IPS DF 4.7 (cell line): ENCODE data around the gene XXYLT1.

Experiments
- DNase-seq: peaks from one replicate; pipeline ENCODE4 v3.0.0-alpha.2; 2013; ENCODE audit warnings: low spot score; ENCODE audit errors: extremely low read depth

The XXYLT1 gene

DNA sequence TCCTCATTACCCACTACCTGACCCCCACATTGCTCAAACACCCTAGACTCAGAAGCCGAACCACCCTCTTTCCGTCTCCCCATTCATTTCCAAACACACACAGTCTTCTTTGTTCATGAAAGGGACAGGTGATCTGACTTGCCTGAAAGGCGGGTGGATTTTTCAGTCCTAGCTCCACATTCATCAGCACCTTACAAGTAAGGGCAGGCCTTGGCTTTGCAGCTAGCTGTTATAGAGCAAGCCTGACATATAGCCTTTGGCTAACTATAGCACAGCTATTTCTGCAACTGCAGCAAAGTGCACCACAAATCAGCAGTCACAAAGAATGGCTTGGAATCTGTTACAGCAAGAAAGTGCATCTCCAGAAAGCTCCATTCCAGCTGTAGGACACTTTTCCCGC, 139.8 kb downstream of the XXYLT1 start:
- DNase-seq, result no peak

DNA sequence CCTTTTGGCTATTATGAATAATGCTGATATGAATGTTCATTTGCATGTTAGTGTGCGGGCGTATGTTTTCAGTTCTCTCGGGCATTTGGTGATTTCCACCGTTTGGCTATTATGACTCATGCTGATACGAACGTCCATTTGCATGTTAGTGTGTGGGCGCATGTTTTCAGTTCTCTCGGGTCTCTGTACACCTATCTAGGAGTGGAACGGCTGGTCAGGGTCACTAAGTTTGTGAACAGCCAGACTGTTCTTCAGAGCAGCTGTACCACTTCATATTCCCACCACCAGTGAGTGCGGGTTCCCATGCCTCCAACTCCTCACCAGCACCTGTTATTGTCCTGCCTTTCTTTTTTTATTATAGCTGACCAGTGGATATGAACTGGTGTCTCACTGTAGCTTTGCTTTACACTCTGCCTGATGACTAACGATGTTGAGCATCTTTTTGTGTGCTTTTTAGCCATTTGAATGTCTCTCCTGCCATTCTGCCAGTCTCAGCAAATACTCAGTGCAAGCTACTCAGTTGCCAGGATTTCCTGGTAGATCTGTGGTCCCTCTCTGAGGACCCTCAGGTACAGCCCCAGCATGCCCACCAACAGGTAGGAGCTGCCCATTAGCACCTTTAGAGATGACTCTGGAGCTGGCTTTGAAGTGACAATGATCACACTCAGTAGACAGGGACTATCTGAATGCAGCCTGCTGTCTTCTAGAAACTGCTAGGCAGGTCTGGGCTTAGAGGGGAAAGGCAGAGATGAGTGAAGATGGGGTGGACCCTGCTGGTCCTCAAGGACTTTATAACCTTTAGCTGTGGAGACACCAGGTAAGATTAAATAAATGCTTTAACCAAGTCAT, 141.1 kb downstream of the XXYLT1 start:
- no peak for DNase-seq

GRCh38 chr3:195129072-195129643, 141.8 kb downstream of the XXYLT1 start:
- no peak for DNase-seq

DNA sequence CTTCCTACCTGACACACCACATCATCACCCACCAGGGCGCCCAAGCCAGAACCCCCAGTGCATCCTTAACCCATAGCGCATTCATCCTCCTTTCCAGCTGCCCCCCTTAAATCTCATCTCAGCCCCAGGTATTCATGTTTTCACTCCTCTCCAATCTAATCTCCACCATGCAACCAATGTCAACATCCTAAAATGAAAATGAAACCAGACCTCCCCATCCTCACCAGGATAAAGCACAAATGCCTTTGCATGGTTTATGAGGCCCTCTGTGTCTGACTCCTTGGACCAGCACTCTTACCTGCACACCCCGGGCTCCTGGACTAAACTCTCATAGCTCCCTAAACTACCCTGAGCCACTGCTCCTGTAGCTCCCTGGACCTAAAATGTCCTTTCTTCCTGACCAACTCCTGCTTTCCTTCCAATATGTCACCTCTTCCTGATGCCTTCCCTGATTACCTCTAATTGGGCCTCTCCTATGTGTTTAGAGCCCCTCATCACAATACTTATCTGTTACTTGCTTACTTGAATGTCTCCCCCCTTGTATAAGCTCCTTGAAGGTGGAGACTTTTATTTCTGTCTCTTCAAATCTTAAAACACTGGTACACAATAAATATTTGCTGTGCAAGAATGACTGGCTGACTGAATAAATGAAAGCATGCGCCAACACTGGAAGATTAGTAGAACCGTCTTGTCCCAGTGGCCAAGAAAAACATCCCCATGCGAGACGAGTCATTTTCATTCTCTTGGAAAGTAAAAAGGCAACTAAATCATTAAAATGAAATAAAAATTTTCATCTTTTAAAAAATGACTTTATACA, 142.5 kb downstream of the XXYLT1 start:
- DNase-seq, result no peak

DNA sequence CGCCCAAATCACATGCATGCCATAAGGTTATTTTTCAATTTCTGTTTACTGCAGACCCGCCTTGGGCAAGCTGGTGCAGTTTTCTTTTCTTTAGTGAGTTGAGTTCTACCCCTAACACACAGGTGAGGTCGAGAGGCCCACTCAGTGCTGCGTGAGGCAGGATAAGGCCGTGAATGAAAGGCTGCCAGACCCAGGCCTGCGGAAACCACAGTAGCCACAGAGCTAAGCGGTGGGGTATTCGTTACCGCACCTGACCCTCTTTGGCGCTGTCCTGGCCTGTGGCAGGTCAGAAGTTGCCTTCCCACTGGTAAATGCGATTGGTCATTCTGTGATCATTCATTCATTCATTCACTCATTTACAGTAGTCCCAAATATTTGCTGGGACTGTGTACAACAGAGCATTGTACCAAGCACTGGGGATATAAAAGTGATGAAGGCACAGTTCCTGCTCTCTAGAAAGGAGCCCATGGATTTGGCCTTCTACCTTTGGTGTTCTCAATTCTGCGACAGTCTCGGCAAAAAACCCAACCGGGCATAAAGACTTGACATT, 144.8 kb downstream of the XXYLT1 start:
- no peak for DNase-seq

GRCh38 chr3:195125646-195126045, 145.3 kb downstream of the XXYLT1 start:
- no peak for DNase-seq

GRCh38 chr3:195124378-195124992, 146.5 kb downstream of the XXYLT1 start:
- no peak for DNase-seq

GRCh38 chr3:195123281-195123691, 147.7 kb downstream of the XXYLT1 start:
- DNase-seq, result no peak

GRCh38 chr3:195122261-195122660, 148.7 kb downstream of the XXYLT1 start:
- DNase-seq, result no peak

DNA sequence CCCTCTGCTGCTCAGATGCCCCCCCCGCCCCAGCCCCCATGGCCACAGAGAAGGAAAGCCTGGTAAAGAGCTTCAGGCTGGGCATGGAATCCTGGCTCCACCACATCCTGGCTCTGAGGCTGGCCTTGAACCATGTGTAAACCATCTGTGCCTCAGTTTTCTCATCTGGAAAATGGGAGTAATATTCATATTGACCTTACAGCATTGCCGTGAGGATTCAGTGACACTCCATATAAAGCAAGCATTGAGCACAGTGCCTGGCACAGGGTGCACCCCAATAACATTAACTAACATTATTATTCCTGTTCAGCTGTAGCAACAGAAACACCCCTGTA, 150.7 kb downstream of the XXYLT1 start:
- DNase-seq, result no peak

- no peak for DNase-seq
Observed at GRCh38 chr3:195119461-195120266, 151.3 kb downstream of the XXYLT1 start.

DNA sequence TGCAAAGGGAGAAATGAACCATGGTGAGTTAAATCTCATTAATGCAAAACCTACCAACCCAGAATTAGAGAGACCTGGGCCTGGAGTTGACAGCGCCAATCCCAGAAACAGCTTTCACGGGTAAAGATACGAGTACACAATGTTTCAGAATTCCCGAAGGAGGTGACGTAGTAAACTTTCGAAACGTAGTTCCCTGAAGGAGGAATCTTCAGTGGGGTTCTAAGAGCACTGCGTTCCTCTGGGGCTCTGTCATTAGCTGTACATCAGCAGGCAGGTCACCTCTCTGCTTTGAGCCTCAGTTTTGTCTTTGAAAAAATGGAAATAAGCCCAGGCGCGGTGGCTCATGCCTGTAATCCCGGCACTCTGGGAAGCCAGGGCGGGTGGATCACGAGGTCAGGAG, 152.3 kb downstream of the XXYLT1 start:
- DNase-seq, result no peak

DNA sequence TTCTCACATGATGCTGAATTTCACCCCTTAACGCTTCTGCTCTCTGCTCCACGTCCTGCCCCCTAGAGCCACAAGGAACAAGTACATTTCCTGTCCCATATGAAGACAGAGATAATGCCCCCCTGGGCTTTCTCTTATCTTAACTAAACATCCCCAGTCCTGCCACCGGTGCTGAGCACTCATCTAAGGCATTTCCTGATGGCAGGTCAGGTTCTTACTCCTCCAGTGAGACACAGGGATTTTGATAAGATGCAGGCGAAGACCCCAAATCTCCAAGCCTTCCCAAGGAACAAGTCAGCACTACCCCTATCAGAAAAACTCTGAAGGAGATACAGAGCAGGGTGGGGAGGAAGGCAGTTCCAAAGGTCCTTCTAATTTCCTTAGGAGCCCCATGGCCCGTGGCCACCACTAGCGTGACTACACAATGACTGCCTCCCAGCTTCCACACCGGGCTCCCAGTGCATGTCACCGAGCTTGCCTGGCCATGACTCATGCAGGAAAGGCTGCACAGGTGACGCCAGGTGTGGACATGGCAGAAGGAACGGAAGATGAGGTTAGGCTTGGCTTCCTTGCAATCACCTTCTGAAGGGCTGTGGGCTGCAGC, 152.9 kb downstream of the XXYLT1 start:
- DNase-seq, result no peak

- DNase-seq, result no peak
Observed at GRCh38 chr3:195116407-195117185, 154.4 kb downstream of the XXYLT1 start.

GRCh38 chr3:195115600-195116406, 155.2 kb downstream of the XXYLT1 start:
- no peak for DNase-seq

DNA sequence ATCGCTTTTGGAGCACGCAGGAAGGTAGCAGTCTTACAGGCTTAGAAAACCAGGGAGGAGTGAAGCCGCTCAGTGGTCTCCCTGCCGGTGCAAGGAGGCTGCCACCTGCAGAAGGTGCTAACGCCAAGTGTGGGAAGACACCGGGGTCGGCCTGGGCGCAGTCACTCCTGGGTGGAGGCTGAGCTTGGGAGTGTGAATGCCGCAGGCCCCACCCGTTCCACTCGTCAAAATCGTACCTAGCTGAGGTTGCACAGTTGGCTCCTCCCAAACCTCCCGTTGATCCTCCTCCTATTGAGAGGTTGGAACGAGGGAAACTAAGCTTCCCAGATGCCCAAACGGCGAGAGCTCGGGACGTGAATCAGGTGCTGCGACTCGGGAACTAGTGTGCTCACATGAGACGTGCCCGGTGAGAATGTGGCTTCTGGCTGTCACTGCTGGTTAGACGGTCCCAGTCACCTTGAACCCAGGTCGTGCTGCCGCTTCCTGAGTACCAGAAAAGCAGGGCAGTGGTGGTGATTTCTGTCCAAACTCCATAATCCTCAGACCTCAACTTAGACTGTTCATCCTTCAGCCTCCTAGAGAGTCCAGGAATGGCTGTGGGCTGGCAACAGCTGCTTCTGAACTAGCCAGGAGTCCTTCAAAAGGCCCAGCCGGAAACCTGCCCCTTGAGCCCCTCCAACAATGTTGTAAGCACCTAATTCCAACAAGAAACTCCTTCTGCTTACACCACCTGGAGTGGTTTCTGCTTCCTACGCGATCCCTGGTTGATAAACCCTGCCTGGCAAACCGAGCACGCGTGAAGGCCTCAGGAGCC, 156.0 kb downstream of the XXYLT1 start:
- DNase-seq, result no peak

GRCh38 chr3:195113536-195114425, 157.2 kb downstream of the XXYLT1 start:
- no peak for DNase-seq
